Osteocyte (in vitro differentiated cells): ENCODE results near the gene SYT5. TPM values are rescaled to one million over a fixed set of nuclear protein-coding genes. Genes with fewer than 3 reads are reported as not detected.

Experiments
- DNase-seq: peaks from one replicate; pipeline ENCODE4 v3.0.0; 2021; ENCODE audit warnings: mixed read lengths; ENCODE audit not compliant: unreplicated experiment; ENCODE audit errors: extremely low spot score
- H3K27ac Mint-ChIP-seq: one replicate; pipeline ENCODE4 v1.8.0; 2021; ENCODE audit warnings: mild to moderate bottlenecking, mixed read lengths; ENCODE audit not compliant: unreplicated experiment
- H3K27me3 Mint-ChIP-seq: one replicate; pipeline ENCODE4 v1.8.0; 2021; ENCODE audit warnings: mixed read lengths; ENCODE audit not compliant: unreplicated experiment
- H3K36me3 Mint-ChIP-seq: one replicate; pipeline ENCODE4 v1.8.0; 2021; ENCODE audit warnings: mixed read lengths; ENCODE audit not compliant: unreplicated experiment
- H3K4me1 Mint-ChIP-seq: one replicate; pipeline ENCODE4 v1.8.0; 2021; ENCODE audit warnings: mixed read lengths; ENCODE audit not compliant: unreplicated experiment
- H3K4me3 Mint-ChIP-seq: one replicate; pipeline ENCODE4 v1.8.0; 2021; ENCODE audit warnings: mild to moderate bottlenecking, moderate library complexity, mixed read lengths; ENCODE audit not compliant: unreplicated experiment
- H3K9me3 Mint-ChIP-seq: one replicate; pipeline ENCODE4 v1.8.0; 2021; ENCODE audit warnings: mixed read lengths; ENCODE audit not compliant: unreplicated experiment
- CTCF ChIP-seq: fragments of 200-600 bp; sonication (generic); IDR thresholded peaks from 2 replicates; pipeline ENCODE4 v1.5.0; 2021; ENCODE audit warnings: antibody characterized with exemption, mild to moderate bottlenecking, moderate library complexity
- long read RNA-seq: library from polyadenylated mRNA; unstranded; transcript quantifications from one replicate; pipeline ENCODE4 v2.0.0, GENCODE V29; 2021
- total RNA-seq: library from RNA; stranded (reverse); gene quantifications from 2 replicates; pipeline ENCODE4 v1.2.1, GENCODE V29; 2021

SYT5 gene
- not detected in 2 replicates for total RNA-seq
- long read RNA-seq, result 0 reads

DNA sequence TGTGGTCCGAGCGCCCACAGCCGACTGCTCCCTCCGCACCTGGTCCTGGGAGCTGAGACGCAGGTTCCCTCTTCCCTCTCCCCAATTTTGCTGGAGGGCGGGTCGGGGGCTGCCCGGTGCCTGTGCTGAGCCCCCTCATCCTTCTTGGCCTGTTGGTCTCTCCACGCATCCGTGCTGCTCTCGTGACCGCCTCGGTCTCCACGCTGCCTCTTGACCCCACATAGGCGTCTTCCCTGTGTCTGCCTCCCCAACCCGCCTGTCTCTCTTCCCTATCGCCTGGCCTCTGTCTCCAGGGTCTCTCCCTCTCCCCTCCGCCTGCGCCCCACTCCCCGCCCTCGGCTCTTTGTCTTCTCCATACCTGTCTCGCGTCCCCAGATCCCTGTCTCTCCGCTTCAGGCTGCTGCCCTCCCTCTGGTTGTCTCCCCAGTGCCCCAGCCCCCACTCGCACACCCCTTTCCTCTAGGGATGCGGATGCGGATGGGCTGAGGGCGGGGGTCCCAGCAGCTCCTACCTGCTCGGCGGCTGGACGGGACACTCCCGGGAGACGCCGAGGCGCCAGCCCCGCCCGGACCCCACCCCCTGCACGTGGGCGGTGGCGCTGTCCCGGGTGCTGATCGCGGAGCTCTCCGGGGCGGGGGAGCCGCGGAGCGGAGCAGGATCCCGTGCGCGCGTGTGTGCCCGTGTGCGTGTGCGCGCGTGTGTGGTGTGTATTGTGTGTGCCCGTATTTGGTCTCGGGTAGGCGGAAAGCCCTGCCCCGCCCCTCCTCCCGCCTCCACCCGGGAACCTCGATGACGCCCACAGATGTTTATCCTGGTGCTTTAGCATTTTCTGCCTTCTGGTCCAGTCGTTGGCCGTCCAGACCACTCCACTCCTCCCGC, at the start of gene SYT5:
Gene SYT5, minus strand, starts transcription at position 684 of the 879 bp plus-strand sequence. CDS start 1,248 bp downstream, outside the sequence.
- DNase-seq, result no peak
- Mint-ChIP-seq H3K4me3 (peak within 1 kb of the TSS; percentile 72), H3K9me3 (no peaks in the 10 kb centered on the region), H3K27ac (peak within 1 kb of the TSS; percentile 66), H3K4me1 (peaks cover 13% of the 10 kb centered on the region), H3K36me3 (no peaks in the 10 kb centered on the region), H3K27me3 (peaks cover 31% of the 10 kb centered on the region)
- no peak for TF ChIP-seq CTCF

GRCh38 chr19:55229789-55230182, 49.7 kb upstream of the SYT5 start:
- Mint-ChIP-seq H3K4me1 (no peaks in the 10 kb centered on the region), H3K9me3 (no peaks in the 10 kb centered on the region), H3K36me3 (peaks cover 22% of the 10 kb centered on the region), H3K27ac (no peak overlapping the region), H3K4me3 (no peak overlapping the region), H3K27me3 (no peaks in the 10 kb centered on the region)
- TF ChIP-seq CTCF, result no peak
- no peak for DNase-seq

GRCh38 chr19:55229145-55229788, 49.2 kb upstream of the SYT5 start:
- H3K27ac Mint-ChIP-seq, result no peak overlapping the region
- no peaks in the 10 kb centered on the region for H3K4me1 Mint-ChIP-seq
- no peak for TF ChIP-seq CTCF
- H3K4me3 Mint-ChIP-seq, result no peak overlapping the region
- no peaks in the 10 kb centered on the region for H3K9me3 Mint-ChIP-seq
- H3K36me3 Mint-ChIP-seq, result peaks cover 18% of the 10 kb centered on the region
- H3K27me3 Mint-ChIP-seq, result no peaks in the 10 kb centered on the region
- DNase-seq, result no peak

- no peaks in the 10 kb centered on the region for H3K9me3 Mint-ChIP-seq
- H3K27me3 Mint-ChIP-seq, result no peaks in the 10 kb centered on the region
- DNase-seq, result no peak
- no peaks in the 10 kb centered on the region for H3K4me1 Mint-ChIP-seq
- H3K27ac Mint-ChIP-seq, result no peak within 1 kb of the TSS
- peaks cover 16% of the 10 kb centered on the region for H3K36me3 Mint-ChIP-seq
- H3K4me3 Mint-ChIP-seq, result no peak within 1 kb of the TSS
- no peak for TF ChIP-seq CTCF
Observed at GRCh38 chr19:55228403-55229031, 48.4 kb upstream of the SYT5 start, which contains the start of gene TMEM86B. TSS of gene TMEM86B (minus strand) at chr19:55228763. CDS start at chr19:55228741, 22 bp downstream.

GRCh38 chr19:55228015-55228391, 47.9 kb upstream of the SYT5 start:
- Mint-ChIP-seq H3K4me3 (no peak overlapping the region), H3K27ac (no peak overlapping the region), H3K36me3 (peaks cover 14% of the 10 kb centered on the region), H3K4me1 (no peaks in the 10 kb centered on the region), H3K9me3 (no peaks in the 10 kb centered on the region), H3K27me3 (no peaks in the 10 kb centered on the region)
- no peak for TF ChIP-seq CTCF
- no peak for DNase-seq
